WTC11 (cell line): Measurements from ENCODE around the gene PIK3R1. TPM values are rescaled to one million over a fixed set of nuclear protein-coding genes. Genes with fewer than 3 reads are reported as not detected.

Source experiments
- ATAC-seq: fragments of 200-7000 bp; cut with Tn5 transposase; 2 replicates; pipeline ENCODE4 v1.10.0; 2021; ENCODE audit warnings: mild to moderate bottlenecking, moderate library complexity
- CTCF ChIA-PET: fragments of 300-600 bp; sonication (Branson Sonifier 250); formaldehyde crosslinking; loops from one replicate; lab custom pipeline; 2021; ENCODE audit warnings: antibody characterized with exemption; lab: Charles Lee
- POLR2A ChIA-PET: fragments of 350-600 bp; sonication (Branson Sonifier 250); formaldehyde crosslinking; loops from one replicate; lab custom pipeline; 2021; ENCODE audit warnings: antibody characterized with exemption; lab: Charles Lee
- DNase-seq: peaks from one replicate; pipeline ENCODE4 v3.0.0; 2021; ENCODE audit warnings: low spot score
- H3K27ac Mint-ChIP-seq: 2 replicates; pipeline ENCODE4 v1.8.0; 2021; ENCODE audit warnings: mixed read lengths
- H3K27me3 Mint-ChIP-seq: 2 replicates; pipeline ENCODE4 v1.8.0; 2021; ENCODE audit warnings: low read depth, mild to moderate bottlenecking, moderate library complexity, mixed read lengths
- H3K36me3 Mint-ChIP-seq: 2 replicates; pipeline ENCODE4 v1.8.0; 2021; ENCODE audit warnings: mixed read lengths
- H3K4me1 Mint-ChIP-seq: 2 replicates; pipeline ENCODE4 v1.8.0; 2022; ENCODE audit warnings: mixed read lengths
- H3K4me3 Mint-ChIP-seq: 2 replicates; pipeline ENCODE4 v1.8.0; 2021; ENCODE audit warnings: mild to moderate bottlenecking, moderate library complexity, mixed read lengths
- H3K9me3 Mint-ChIP-seq: 2 replicates; pipeline ENCODE4 v1.8.0; 2021; ENCODE audit warnings: mixed read lengths
- AFF4 ChIP-seq: sonication (generic); formaldehyde crosslinking; IDR thresholded peaks from 2 replicates; pipeline ENCODE4 v1.8.1; 2023; ENCODE audit warnings: mild to moderate bottlenecking, missing genetic modification reagents, borderline replicate concordance
- ATF3 ChIP-seq: sonication (generic); formaldehyde crosslinking; conservative IDR thresholded peaks from 2 replicates; pipeline ENCODE4 v1.8.1; 2022; ENCODE audit warnings: mild to moderate bottlenecking, missing genetic modification reagents
- CDX4 ChIP-seq: fragments of 250-450 bp; sonication (Bioruptor Pico); IDR thresholded peaks from 2 replicates; pipeline ENCODE4 v1.9.0; 2021; ENCODE audit warnings: moderate library complexity, mild to moderate bottlenecking, inconsistent platforms, borderline replicate concordance
- CREM ChIP-seq: sonication (generic); formaldehyde crosslinking; IDR thresholded peaks from 2 replicates; pipeline ENCODE4 v1.8.1; 2022; ENCODE audit warnings: mild to moderate bottlenecking, missing genetic modification reagents, moderate library complexity
- E2F5 ChIP-seq: sonication (generic); formaldehyde crosslinking; IDR thresholded peaks from 2 replicates; pipeline ENCODE4 v1.8.1; 2022; ENCODE audit warnings: mild to moderate bottlenecking, moderate library complexity, missing genetic modification reagents
- MLX ChIP-seq: sonication (generic); formaldehyde crosslinking; IDR thresholded peaks from 2 replicates; pipeline ENCODE4 v1.8.1; 2023; ENCODE audit warnings: mild to moderate bottlenecking, missing genetic modification reagents, moderate library complexity
- NFYB ChIP-seq: sonication (generic); formaldehyde crosslinking; conservative IDR thresholded peaks from 2 replicates; pipeline ENCODE4 v1.8.0; 2022; ENCODE audit warnings: low read depth, missing genetic modification reagents
- NR3C1 ChIP-seq: sonication (generic); formaldehyde crosslinking; conservative IDR thresholded peaks from 2 replicates; pipeline ENCODE4 v1.8.1; 2023; ENCODE audit warnings: low read depth, mild to moderate bottlenecking, missing genetic modification reagents
- RORB ChIP-seq: fragments of 250-450 bp; sonication (Bioruptor Pico); IDR thresholded peaks from 2 replicates; pipeline ENCODE4 v1.9.0; 2021; ENCODE audit warnings: mild to moderate bottlenecking
- SOX15 ChIP-seq: fragments of 250-450 bp; sonication (Bioruptor Pico); IDR thresholded peaks from 2 replicates; pipeline ENCODE4 v1.9.0; 2021; ENCODE audit warnings: mild to moderate bottlenecking
- STAT6 ChIP-seq: sonication (generic); formaldehyde crosslinking; conservative IDR thresholded peaks from 2 replicates; pipeline ENCODE4 v1.8.1; 2023; ENCODE audit warnings: mild to moderate bottlenecking, low read depth, missing genetic modification reagents, moderate library complexity
- TCF7 ChIP-seq: sonication (generic); formaldehyde crosslinking; IDR thresholded peaks from 2 replicates; pipeline ENCODE4 v1.8.0; 2022; ENCODE audit warnings: mild to moderate bottlenecking, low read depth, missing genetic modification reagents, moderate library complexity
- TEAD1 ChIP-seq: sonication (generic); formaldehyde crosslinking; IDR thresholded peaks from 2 replicates; pipeline ENCODE4 v1.8.0; 2022; ENCODE audit warnings: mild to moderate bottlenecking, missing genetic modification reagents
- ZBTB43 ChIP-seq: sonication (generic); formaldehyde crosslinking; IDR thresholded peaks from 2 replicates; pipeline ENCODE4 v1.8.1; 2023; ENCODE audit warnings: mild to moderate bottlenecking, missing genetic modification reagents
- ZNF121 ChIP-seq: sonication (generic); formaldehyde crosslinking; IDR thresholded peaks from 2 replicates; pipeline ENCODE4 v1.8.0; 2023; ENCODE audit warnings: missing genetic modification reagents
- ZNF512 ChIP-seq: sonication (generic); formaldehyde crosslinking; IDR thresholded peaks from 2 replicates; pipeline ENCODE4 v1.8.1; 2022; ENCODE audit warnings: missing genetic modification reagents, borderline replicate concordance
- ZNF532 ChIP-seq: fragments of 250-450 bp; sonication (Bioruptor Pico); IDR thresholded peaks from 2 replicates; pipeline ENCODE4 v1.9.0; 2021; ENCODE audit warnings: mild to moderate bottlenecking, borderline replicate concordance
- total RNA-seq: library from RNA; stranded (reverse); gene quantifications from 3 replicates; pipeline ENCODE4 v1.2.3, GENCODE V29; 2021

PIK3R1 gene
- total RNA-seq, 1 experiment from 2014 or later = 11.3 TPM

- Mint-ChIP-seq H3K27ac (no peak overlapping the region), H3K4me3 (no peak overlapping the region), H3K4me1 (peaks cover 7% of the 10 kb centered on the region), H3K27me3 (no peaks in the 10 kb centered on the region), H3K9me3 (peaks cover 6% of the 10 kb centered on the region), H3K36me3 (peaks cover 7% of the 10 kb centered on the region; the same call in 1 of the 2 replicates)
- no peak for ATAC-seq
- ChIA-PET POLR2A (no interaction called here), CTCF (interaction anchor here (0.6 kb wide), 1 partner anchor 59 kb away, joined by 3 read pairs; no protein-coding TSS in a partner anchor)
- no peak for DNase-seq
- no peak for TF ChIP-seq ZNF121 (CRISPR knock-in tag)
These were observed 41.7 kb downstream of the PIK3R1 start for GRCh38 chr5:68257210-68257609.

GRCh38 chr5:68258531-68258930, 43.0 kb downstream of the PIK3R1 start:
- H3K36me3 Mint-ChIP-seq = peaks cover 7% of the 10 kb centered on the region; the same call in 1 of the 2 replicates
- H3K4me3 Mint-ChIP-seq = no peak overlapping the region
- POLR2A ChIA-PET = interaction anchor here (0.6 kb wide), 1 partner anchor 67 kb away, joined by 6 read pairs; no protein-coding TSS in a partner anchor
- ATAC-seq (no peak), DNase-seq (no peak)
- H3K27ac Mint-ChIP-seq = no peak overlapping the region
- H3K9me3 Mint-ChIP-seq = peaks cover 6% of the 10 kb centered on the region
- CTCF ChIA-PET = interaction anchor here (1.0 kb wide), 1 partner anchor 1092 kb away, joined by 3 read pairs; no protein-coding TSS in a partner anchor
- H3K4me1 Mint-ChIP-seq = peaks cover 3% of the 10 kb centered on the region; the same call in 1 of the 2 replicates
- H3K27me3 Mint-ChIP-seq = no peaks in the 10 kb centered on the region
- TF ChIP-seq CREM (CRISPR knock-in tag) (no peak), RORB (CRISPR knock-in tag) (no peak), NR3C1 (CRISPR knock-in tag) (no peak), CDX4 (CRISPR knock-in tag) (no peak), TCF7 (CRISPR knock-in tag) (no peak), AFF4 (CRISPR knock-in tag) (no peak), TEAD1 (no peak), E2F5 (CRISPR knock-in tag) (no peak), ZNF121 (CRISPR knock-in tag) (no peak), MLX (CRISPR knock-in tag) (no peak), ZNF532 (CRISPR knock-in tag) (no peak), NFYB (no peak), ZNF512 (CRISPR knock-in tag) (no peak), SOX15 (no peak), STAT6 (no peak), ZBTB43 (CRISPR knock-in tag) (no peak), ATF3 (CRISPR knock-in tag) (no peak)
